H1 (cell line): ENCODE data around the gene SPDYA.
"Not testable (repeated sequence)": the region's sequence is repeated elsewhere in the genome, so short reads cannot be mapped to it uniquely, and the experiment has no call there.

Experiments used
- CEBPB ChIP-seq: IDR thresholded peaks from 2 replicates; pipeline ENCODE4 v1.6.1; 2012; ENCODE audit warnings: low read depth, low read length
- CTCF ChIP-seq, 3 experiments: IDR thresholded peaks; 1 replicate in 2 of 3; 2 replicates in 1 of 3; pipeline versions ENCODE4 v1.5.1 to v1.6.1; 2011; ENCODE audit warnings: low read length in 3 of 3, mild to moderate bottlenecking in 3 of 3, inconsistent platforms in 2 of 3, low read depth in 1 of 3, moderate library complexity in 1 of 3; ENCODE audit not compliant: insufficient read depth in 1 of 3; ENCODE audit errors: control extremely low read depth in 1 of 3
- EP300 ChIP-seq, 2 experiments: IDR thresholded peaks; 1 replicate in 1 of 2; 2 replicates in 1 of 2; pipeline ENCODE4 v1.6.1; 2011 to 2012; ENCODE audit warnings: low read depth in 2 of 2, low read length in 2 of 2, mild to moderate bottlenecking in 2 of 2, borderline replicate concordance in 1 of 2, inconsistent platforms in 1 of 2, moderate library complexity in 1 of 2
- EZH2 ChIP-seq: fragments of 200-600 bp; sonication (generic); IDR thresholded peaks from 2 replicates; pipeline ENCODE4 v1.7.1; 2012; ENCODE audit warnings: low read depth, mild to moderate bottlenecking, moderate library complexity, low read length, inconsistent platforms; ENCODE audit not compliant: severe bottlenecking
- JUN ChIP-seq: IDR thresholded peaks from 2 replicates; pipeline ENCODE4 v1.6.1; 2011; ENCODE audit warnings: low read depth, mild to moderate bottlenecking, improper control_type of control experiment, low read length
- POLR2A ChIP-seq, 2 experiments: IDR thresholded peaks; 1 replicate in 1 of 2; 2 replicates in 1 of 2; pipeline ENCODE4 v1.6.1; 2011; ENCODE audit warnings: low read depth in 2 of 2, low read length in 2 of 2, mild to moderate bottlenecking in 2 of 2; ENCODE audit errors: control extremely low read depth in 1 of 2
- POLR2AphosphoS5 ChIP-seq: IDR thresholded peaks from 2 replicates; pipeline ENCODE4 v1.6.1; 2011; ENCODE audit warnings: low read depth, low read length
- RAD21 ChIP-seq, 2 experiments: IDR thresholded peaks in 1 of 2; conservative IDR thresholded peaks in 1 of 2; 2 replicates each; pipeline ENCODE4 v1.6.1; 2011; ENCODE audit warnings: low read depth in 2 of 2, low read length in 2 of 2, improper control_type of control experiment in 1 of 2, inconsistent platforms in 1 of 2, mild to moderate bottlenecking in 1 of 2, moderate library complexity in 1 of 2
- RNF2 ChIP-seq: fragments of 200-900, 300-1000 bp; sonication (generic); IDR thresholded peaks from 2 replicates; pipeline ENCODE4 v1.7.1; 2016; ENCODE audit warnings: borderline replicate concordance, low read depth, mild to moderate bottlenecking, antibody characterized with exemption, low read length; ENCODE audit not compliant: poor library complexity, severe bottlenecking; ENCODE audit errors: missing control alignments
- SIRT6 ChIP-seq: IDR thresholded peaks from one replicate; pipeline ENCODE4 v1.7.1; 2012; ENCODE audit warnings: low read length, inconsistent platforms
- SP1 ChIP-seq: IDR thresholded peaks from 2 replicates; pipeline ENCODE4 v1.6.1; 2011; ENCODE audit warnings: low read depth, low read length
- SP2 ChIP-seq: IDR thresholded peaks from 2 replicates; pipeline ENCODE4 v1.6.1; 2012; ENCODE audit warnings: mild to moderate bottlenecking, low read length, inconsistent platforms
- YY1 ChIP-seq: IDR thresholded peaks from 2 replicates; pipeline ENCODE4 v1.6.1; 2011; ENCODE audit warnings: low read depth, mild to moderate bottlenecking, low read length

DNA sequence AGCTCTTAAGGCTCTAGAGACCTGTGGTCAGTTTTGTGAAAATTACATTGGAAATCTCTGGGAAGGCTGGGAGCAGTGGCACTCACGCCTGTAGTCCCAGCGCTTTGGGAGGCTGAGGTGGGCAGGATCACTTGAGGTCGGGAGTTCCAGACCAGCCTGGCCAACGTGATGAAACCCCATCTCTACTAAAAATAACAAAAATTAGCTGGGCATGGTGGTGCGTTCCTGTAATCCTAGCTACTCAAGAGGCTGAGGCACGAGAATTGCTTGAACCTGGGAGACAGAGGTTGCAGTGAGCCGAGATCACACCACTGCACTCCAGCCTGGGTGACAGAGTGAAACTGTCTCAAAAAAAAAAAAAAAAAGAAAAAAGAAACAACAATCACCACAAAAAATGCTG, 26.1 kb upstream of the SPDYA start:
- TF ChIP-seq EZH2; POLR2A (IDR thresholded peaks at IDR 0.05; ENCODE audit: control extremely low read depth in 1 of 2, low read depth in 2 of 2, low read length in 2 of 2); CEBPB; CTCF (IDR thresholded peaks at IDR 0.05; ENCODE audit: control extremely low read depth in 1 of 3, insufficient read depth in 1 of 3, low read depth in 1 of 3, low read length in 3 of 3); JUN; POLR2AphosphoS5; YY1; SIRT6; SP1; RAD21 (IDR thresholded peaks at IDR 0.05 in 1 of 2, conservative IDR thresholded peaks at IDR 0.05 in 1 of 2; ENCODE audit: low read depth in 2 of 2, low read length in 2 of 2); RNF2; EP300 (IDR thresholded peaks at IDR 0.05; ENCODE audit: borderline replicate concordance in 1 of 2, low read depth in 2 of 2, low read length in 2 of 2); SP2: not testable (repeated sequence)
